ENCODE data around the gene PSMF1. TPM values are rescaled to one million over a fixed set of nuclear protein-coding genes. Genes with fewer than 3 reads are reported as not detected.

The PSMF1 gene
- total and polyA plus RNA-seq, 2 of the 13 experiments (the other 11 are each of a cell fraction or from before 2014, with no cell fraction given), result 82.5 to 86.0 TPM

DNA sequence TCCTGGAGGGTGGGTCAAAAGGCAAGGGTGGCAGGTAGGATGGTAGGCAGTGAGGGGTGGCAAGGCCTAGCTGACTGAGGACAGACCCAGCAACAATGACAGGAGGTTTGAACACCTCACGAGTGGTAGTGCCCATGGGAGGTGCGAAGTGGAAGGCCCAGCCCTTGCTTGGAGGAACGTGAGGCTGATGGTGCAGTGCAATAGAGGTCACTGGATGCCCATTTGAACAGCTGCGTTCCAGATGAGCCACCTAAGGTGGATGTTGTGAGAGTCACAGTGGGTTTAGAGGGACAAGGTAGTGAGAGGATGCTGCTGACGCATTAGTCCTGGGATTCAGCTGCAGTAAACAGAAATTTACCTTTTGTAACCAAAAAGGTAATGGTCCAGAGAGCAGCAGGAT is 50.8 kb downstream of the PSMF1 start:
- in situ Hi-C loops (cut with HindIII; ENCODE audit: extremely low pct_ligation_motif_present, low pct_unique_long_range_greater_than_20kb), result no loop called here
- FAIRE-seq, result no peak

GRCh38 chr20:1171461-1172093 is 53.2 kb downstream of the PSMF1 start:
- Histone ChIP-seq H3K79me2 (ENCODE audit: insufficient read depth, low read length) (no peaks in the 10 kb centered on the region), H3K36me3 (replicated peaks in 1 of 2; ENCODE audit: control insufficient read depth in 1 of 2, insufficient read depth in 2 of 2, low read length in 2 of 2) (peaks cover 29 to 55% of the 10 kb centered on the region in 2 experiments), H3K27ac (ENCODE audit: extremely low read length, insufficient read depth, low read length) (no peak overlapping the region), H3K27me3 (ENCODE audit: control insufficient read depth in 1 of 2, insufficient read depth in 2 of 2, low read length in 2 of 2) (no peaks in the 10 kb centered on the region), H2AFZ (ENCODE audit: low read length) (no peak overlapping the region), H3K9ac (ENCODE audit: insufficient read depth, low read depth, low read length) (no peak overlapping the region), H3K4me2 (ENCODE audit: low read depth, low read length) (no peak overlapping the region), H3K4me3 (replicated peaks in 1 of 3; ENCODE audit: insufficient read depth in 1 of 3, low read depth in 2 of 3, low read length in 3 of 3) (no peak overlapping the region), H4K20me1 (ENCODE audit: insufficient read depth, low read length) (peaks cover 20% of the 10 kb centered on the region; the same call in 1 of the 2 replicates), H3K9me3 (ENCODE audit: low read length) (no peaks in the 10 kb centered on the region), H3K4me1 (ENCODE audit: insufficient read depth, low read length) (no peaks in the 10 kb centered on the region)
- ATAC-seq, result peak; percentile 30
- FAIRE-seq, result no peak
- POLR2A ChIA-PET, result interaction anchor here (0.5 kb wide), 1 partner anchor 21 kb away, joined by 3 read pairs; no protein-coding TSS in a partner anchor
- peak; percentile 42 for DNase-seq (ENCODE audit: low spot score)
- in situ Hi-C loops (cut with HindIII; ENCODE audit: extremely low pct_ligation_motif_present, low pct_unique_long_range_greater_than_20kb), result no loop called here
- CTCF ChIA-PET (ENCODE audit: low intra/inter-chr PET ratio, low total read pairs), result no interaction called here
- 97% methylated on average over 4 of the region's 4 CpGs for WGBS (ENCODE audit: low lambda C conversion rate)
- no TSS peak for BruUV-seq (replicated peaks)
- intact Hi-C loops (cut with micrococcal nuclease; ENCODE audit: unreplicated experiment), result no loop called here
- TF ChIP-seq BRCA1 (CRISPR knock-in tag; IDR thresholded peaks at IDR 0.05), result peak; percentile 69
- peak; percentile 69 for TF ChIP-seq ZNF331 (CRISPR knock-in tag; IDR thresholded peaks at IDR 0.05)
- TF ChIP-seq HNF4G (IDR thresholded peaks at IDR 0.05; ENCODE audit: borderline replicate concordance, low read depth, low read length), result no peak
- TF ChIP-seq HNF4G (CRISPR knock-in tag; IDR thresholded peaks at IDR 0.05; ENCODE audit: borderline replicate concordance, low read depth), result no peak
- peak; percentile 74; the same call in 1 of the 2 replicates for TF ChIP-seq MEIS2 (CRISPR knock-in tag; IDR thresholded peaks at IDR 0.05)
- no peak for TF ChIP-seq ZZZ3 (CRISPR knock-in tag; IDR thresholded peaks at IDR 0.05; ENCODE audit: borderline replicate concordance)
- peak; percentile 97 for TF ChIP-seq MIER2 (CRISPR knock-in tag; IDR thresholded peaks at IDR 0.05)
- TF ChIP-seq POLR2G (IDR thresholded peaks at IDR 0.05; ENCODE audit: low read depth, low read length), result peak; percentile 37; the same call in 1 of the 2 replicates
- peak; percentile 81; the same call in 1 of the 2 replicates for TF ChIP-seq TERF1 (CRISPR knock-in tag; IDR thresholded peaks at IDR 0.05)
- peak; percentile 61; the same call in 1 of the 2 replicates for TF ChIP-seq ZBTB38 (CRISPR knock-in tag; IDR thresholded peaks at IDR 0.05)
- TF ChIP-seq SRY (CRISPR knock-in tag; IDR thresholded peaks at IDR 0.05), result 0 out of 2 replicates have a peak, but pooled peaks have one; percentile 70
- TF ChIP-seq ZNF224 (CRISPR knock-in tag; IDR thresholded peaks at IDR 0.05), result peak; percentile 39; the same call in 1 of the 2 replicates
- no peak for TF ChIP-seq SAFB2 (CRISPR knock-in tag; IDR thresholded peaks at IDR 0.05; ENCODE audit: borderline replicate concordance, low read depth)
- TF ChIP-seq, protein P1, sequence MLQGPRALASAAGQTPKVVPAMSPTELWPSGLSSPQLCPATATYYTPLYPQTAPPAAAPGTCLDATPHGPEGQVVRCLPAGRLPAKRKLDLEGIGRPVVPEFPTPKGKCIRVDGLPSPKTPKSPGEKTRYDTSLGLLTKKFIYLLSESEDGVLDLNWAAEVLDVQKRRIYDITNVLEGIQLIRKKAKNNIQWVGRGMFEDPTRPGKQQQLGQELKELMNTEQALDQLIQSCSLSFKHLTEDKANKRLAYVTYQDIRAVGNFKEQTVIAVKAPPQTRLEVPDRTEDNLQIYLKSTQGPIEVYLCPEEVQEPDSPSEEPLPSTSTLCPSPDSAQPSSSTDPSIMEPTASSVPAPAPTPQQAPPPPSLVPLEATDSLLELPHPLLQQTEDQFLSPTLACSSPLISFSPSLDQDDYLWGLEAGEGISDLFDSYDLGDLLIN (CRISPR knock-in tag; IDR thresholded peaks at IDR 0.05; ENCODE audit: borderline replicate concordance), result peak; percentile 68; the same call in 1 of the 2 replicates
- TF ChIP-seq FOXJ3 (CRISPR knock-in tag; IDR thresholded peaks at IDR 0.05; ENCODE audit: borderline replicate concordance), result no peak

More for the DNA sequence above, 50.8 kb downstream of the PSMF1 start:
- Histone ChIP-seq H4K20me1 (ENCODE audit: insufficient read depth, low read length) (peaks cover 20% of the 10 kb centered on the region; the same call in 1 of the 2 replicates), H2AFZ (ENCODE audit: low read length) (no peak overlapping the region), H3K27me3 (ENCODE audit: control insufficient read depth in 1 of 2, insufficient read depth in 2 of 2, low read length in 2 of 2) (no peaks in the 10 kb centered on the region), H3K4me2 (ENCODE audit: low read depth, low read length) (no peak overlapping the region), H3K4me1 (ENCODE audit: insufficient read depth, low read length) (peaks cover 16% of the 10 kb centered on the region), H3K4me3 (replicated peaks in 1 of 3; ENCODE audit: insufficient read depth in 1 of 3, low read depth in 2 of 3, low read length in 3 of 3) (no peak overlapping the region), H3K27ac (ENCODE audit: extremely low read length, insufficient read depth, low read length) (no peak overlapping the region), H3K9me3 (ENCODE audit: low read length) (no peaks in the 10 kb centered on the region), H3K9ac (ENCODE audit: insufficient read depth, low read depth, low read length) (no peak overlapping the region), H3K79me2 (ENCODE audit: insufficient read depth, low read length) (no peaks in the 10 kb centered on the region), H3K36me3 (replicated peaks in 1 of 2; ENCODE audit: control insufficient read depth in 1 of 2, insufficient read depth in 2 of 2, low read length in 2 of 2) (peaks cover 49 to 78% of the 10 kb centered on the region in 2 experiments)
- TF ChIP-seq POLR2A (IDR thresholded peaks at IDR 0.05; ENCODE audit: insufficient read depth in 1 of 2, low read depth in 2 of 2, low read length in 2 of 2) (peak in 1 of 2 experiments; percentile 52; a peak in 1 of 4 replicates), POLR2AphosphoS2 (IDR thresholded peaks at IDR 0.05; ENCODE audit: low read depth, low read length) (0 out of 2 replicates have a peak, but pooled peaks have one; percentile 27), ZNF124 (CRISPR knock-in tag; IDR thresholded peaks at IDR 0.05) (no peak), RBM22 (optimal IDR thresholded peaks at IDR 0.05; ENCODE audit: low read length) (peak; percentile 64)
- BruUV-seq (replicated peaks), result no TSS peak
- intact Hi-C loops (cut with micrococcal nuclease; ENCODE audit: unreplicated experiment), result no loop called here
- DNase-seq (ENCODE audit: low spot score) (no peak), ATAC-seq (no peak)
- WGBS (ENCODE audit: low lambda C conversion rate), result 97% methylated on average over 5 of the region's 5 CpGs
- ChIA-PET POLR2A (no interaction called here), CTCF (ENCODE audit: low intra/inter-chr PET ratio, low total read pairs) (no interaction called here)
